Activated CD4-positive, CD25-positive, alpha-beta regulatory T cell treated with anti-CD3 and anti-CD28 coated beads, Interleukin-2, amount 50 U/mL, for 72 hours (primary cell): ENCODE results near the gene ACTMAP.
"Not testable (repeated sequence)": the region's sequence is repeated elsewhere in the genome, so short reads cannot be mapped to it uniquely, and the experiment has no call there.

Experiments
- DNase-seq: peaks from one replicate; pipeline ENCODE4 v3.0.0; 2021

ACTMAP gene

GRCh38 chr19:40750058-40750873 lies at the start of gene ACTMAP:
TSS of gene ACTMAP (minus strand) at chr19:40750477. CDS start at chr19:40749803, 674 bp downstream.
- peak; percentile 98 for DNase-seq

- no peak for DNase-seq
Observed at GRCh38 chr19:40799558-40800338, 49.5 kb upstream of the ACTMAP start.

- peak; percentile 100 for DNase-seq
Observed at GRCh38 chr19:40798683-40799557, 48.6 kb upstream of the ACTMAP start, which contains the start of gene EGLN2. TSS of gene EGLN2 (plus strand) at chr19:40799191. CDS start at chr19:40800573, 1,382 bp downstream.

GRCh38 chr19:40797963-40798682 lies 47.8 kb upstream of the ACTMAP start:
- DNase-seq = peak; percentile 72

GRCh38 chr19:40797166-40797962 lies 47.1 kb upstream of the ACTMAP start:
- no peak for DNase-seq

GRCh38 chr19:40791996-40792395 lies 41.7 kb upstream of the ACTMAP start:
- DNase-seq = no peak

- DNase-seq = no peak
Observed at GRCh38 chr19:40791349-40791748, 41.1 kb upstream of the ACTMAP start.

GRCh38 chr19:40786060-40787037 lies 36.1 kb upstream of the ACTMAP start:
- DNase-seq = no peak

- DNase-seq = no peak
Observed at GRCh38 chr19:40785526-40785925, 35.2 kb upstream of the ACTMAP start.

GRCh38 chr19:40784146-40784545 lies 33.9 kb upstream of the ACTMAP start:
- DNase-seq = not testable (repeated sequence)

- no peak for DNase-seq
Observed at GRCh38 chr19:40783711-40784110, 33.4 kb upstream of the ACTMAP start.

- no peak for DNase-seq
Observed at GRCh38 chr19:40781140-40781539, 30.9 kb upstream of the ACTMAP start.

GRCh38 chr19:40780582-40780981 lies 30.3 kb upstream of the ACTMAP start:
- no peak for DNase-seq

- no peak for DNase-seq
Observed at GRCh38 chr19:40778706-40779284, 28.5 kb upstream of the ACTMAP start.

GRCh38 chr19:40777937-40778705 lies 27.8 kb upstream of the ACTMAP start, which contains the start of gene RAB4B:
TSS of gene RAB4B (plus strand) at chr19:40778247. CDS start at chr19:40778376, 129 bp downstream.
- peak; percentile 100 for DNase-seq

- DNase-seq = no peak
Observed at GRCh38 chr19:40777645-40777936, 27.3 kb upstream of the ACTMAP start.

- peak; percentile 80 for DNase-seq
Observed at GRCh38 chr19:40776932-40777644, 26.8 kb upstream of the ACTMAP start.

GRCh38 chr19:40776364-40776763 lies 26.1 kb upstream of the ACTMAP start:
- no peak for DNase-seq
